ENCODE measurements around the gene USF2.

The USF2 gene

DNA sequence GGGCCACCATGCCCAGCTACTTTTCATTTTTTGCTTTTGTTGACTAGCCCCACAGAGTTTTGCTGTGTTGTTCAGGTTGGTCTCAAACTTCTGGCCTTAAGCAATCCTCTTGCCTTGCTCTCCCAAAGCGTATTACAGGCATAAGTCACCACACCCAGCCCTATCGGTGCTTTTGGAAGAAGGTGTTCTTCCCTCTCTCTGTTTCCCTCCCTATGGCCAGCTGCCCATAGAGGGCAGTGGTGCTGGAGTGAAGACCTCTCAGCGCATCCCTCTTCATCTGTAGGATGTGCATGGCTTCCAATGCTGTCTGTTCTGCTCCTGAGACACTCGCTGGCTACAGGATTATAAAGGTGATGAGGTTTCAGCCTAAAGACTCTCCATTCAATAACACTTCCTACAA is 58.9 kb downstream of the USF2 start:
- DNase-seq: peak; percentile 20

DNA sequence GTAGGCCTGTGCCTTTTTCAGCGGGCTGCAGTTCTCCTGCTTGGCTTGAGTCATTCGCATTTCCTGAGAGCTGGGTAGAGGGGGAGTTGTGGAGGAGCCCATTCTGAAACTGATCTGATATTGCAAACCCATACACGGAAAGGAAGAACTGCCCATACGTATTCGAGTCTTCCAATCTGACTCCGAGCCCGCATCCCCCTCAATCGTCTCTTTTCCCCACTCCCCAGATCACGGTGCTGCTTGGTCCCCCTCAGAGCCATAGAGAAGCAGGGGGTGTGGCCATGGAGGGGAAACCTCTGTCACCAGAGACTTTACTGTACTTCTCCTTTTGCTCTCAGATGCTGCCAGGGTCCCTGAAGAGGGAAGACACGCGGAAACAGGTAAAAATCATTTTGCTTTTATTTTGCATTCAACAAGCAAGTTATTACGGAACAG is 60.1 kb downstream of the USF2 start, which contains the start of gene CD22:
Gene CD22 (plus strand): TSS at position 337 of the 435 bp plus-strand sequence. CDS start 2,854 bp downstream, outside the sequence.
- no peak for DNase-seq

DNA sequence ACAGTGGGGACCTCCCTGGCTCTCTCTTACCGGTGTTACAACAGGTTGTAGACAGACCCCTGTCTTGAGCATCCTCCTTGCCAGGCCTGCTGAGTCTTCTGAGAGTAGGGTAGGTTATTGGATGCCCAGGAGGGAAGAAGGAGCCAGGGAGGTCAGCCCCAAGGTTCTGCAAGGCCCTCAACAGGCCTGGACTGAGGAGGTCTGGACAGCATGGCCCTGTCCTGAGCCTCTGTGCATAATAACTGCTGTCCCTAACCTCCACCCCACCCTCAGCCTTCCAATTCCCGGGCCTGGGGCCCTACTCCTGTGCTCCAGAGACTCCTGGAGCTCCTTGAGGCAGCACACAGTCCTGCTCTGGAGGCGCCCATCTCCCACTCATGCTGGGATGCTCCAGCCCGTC is 60.6 kb downstream of the USF2 start:
- no peak for DNase-seq
